Vagina (tissue), 2 donors: ENCODE results near the gene PMEPA1.

Experiments
- CTCF ChIP-seq, 3 experiments: fragments of 450-650 bp in 2 of 3; fragments of 200-600 bp in 1 of 3; sonication (generic) in 1 of 3; IDR thresholded peaks; one replicate each; pipeline ENCODE4 v1.5.1; 2017 to 2019; ENCODE audit warnings: antibody characterized with exemption in 3 of 3, mild to moderate bottlenecking in 2 of 3, moderate library complexity in 2 of 3
- POLR2A ChIP-seq, 2 donors: fragments of 450-650 bp; IDR thresholded peaks; one replicate each; pipeline ENCODE4 v1.6.1; 2017; ENCODE audit warnings: antibody characterized with exemption in 2 of 2, mild to moderate bottlenecking in 2 of 2, moderate library complexity in 2 of 2
- POLR2AphosphoS5 ChIP-seq, 2 donors: sonication (generic); formaldehyde crosslinking; IDR thresholded peaks; one replicate each; pipeline ENCODE4 v1.9.0; 2017; ENCODE audit warnings: antibody characterized with exemption in 2 of 2, mild to moderate bottlenecking in 2 of 2, low read depth in 1 of 2; ENCODE audit not compliant: insufficient read depth in 1 of 2

DNA sequence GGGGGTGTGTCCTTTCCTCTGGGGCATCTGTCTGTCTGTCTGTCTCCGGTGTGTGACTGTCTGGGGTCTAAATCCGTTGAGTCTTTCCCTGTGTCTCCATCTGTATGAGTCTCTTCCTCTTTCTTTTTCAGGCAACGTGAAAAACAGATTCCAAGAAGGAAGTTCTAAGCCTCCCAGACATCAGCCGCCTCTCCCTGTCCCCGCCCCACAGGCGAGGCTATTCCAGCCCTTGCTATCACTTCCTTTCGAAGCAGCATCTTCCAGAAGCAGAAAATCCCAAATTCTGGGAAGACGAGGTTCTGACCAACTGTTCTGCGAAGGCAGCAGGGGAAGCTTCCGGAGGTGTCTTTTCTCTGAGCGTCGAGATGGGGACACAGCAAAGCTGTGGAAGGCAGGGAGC, 34.0 kb downstream of the PMEPA1 start:
- TF ChIP-seq POLR2AphosphoS5 (IDR thresholded peaks at IDR 0.05; ENCODE audit: insufficient read depth in 1 of 2, low read depth in 1 of 2) (no peak), CTCF (IDR thresholded peaks at IDR 0.05) (no peak), POLR2A (IDR thresholded peaks at IDR 0.05) (no peak)
